Caco-2 (cell line): ENCODE measurements around the gene SMARCB1. TPM values are rescaled to one million over a fixed set of nuclear protein-coding genes. Genes with fewer than 3 reads are reported as not detected.

ENCODE experiments used
- BruUV-seq: library from RNA; stranded (reverse); fragments of 400-500 nt; replicated peaks from 2 replicates; lab custom pipeline; 2021; lab: Mats Ljungman, UMichigan
- CTCF ChIA-PET: fragments of 300-600 bp; sonication (Branson Sonifier 250); formaldehyde crosslinking; loops from one replicate; lab custom pipeline; 2022; ENCODE audit warnings: antibody characterized with exemption; lab: Charles Lee
- POLR2A ChIA-PET: fragments of 300-600 bp; sonication (Branson Sonifier 250); formaldehyde crosslinking; loops from one replicate; lab custom pipeline; 2022; ENCODE audit warnings: antibody characterized with exemption; lab: Charles Lee
- DNase-seq, 2 experiments: peaks; one replicate each; pipeline versions ENCODE4 v3.0.0 to v3.0.0-alpha.2; 2020 to 2022
- H3K27me3 ChIP-seq: replicated peaks from 2 replicates; pipeline ENCODE4 v1.6.0; 2011; ENCODE audit warnings: low read length; ENCODE audit not compliant: control insufficient read depth, insufficient read depth
- H3K36me3 ChIP-seq: 2 replicates; pipeline ENCODE4 v1.5.1; 2011; ENCODE audit warnings: low read length; ENCODE audit not compliant: control insufficient read depth, insufficient read depth
- H3K4me1 ChIP-seq: fragments of 250-450 bp; sonication (Bioruptor Pico); 2 replicates; pipeline ENCODE4 v1.5.1; 2020; ENCODE audit warnings: mild to moderate bottlenecking
- H3K4me3 ChIP-seq: 2 replicates; pipeline ENCODE4 v1.5.1; 2011; ENCODE audit warnings: low read depth, mild to moderate bottlenecking, control low read depth, low read length
- H3K9me3 ChIP-seq: fragments of 250-450 bp; sonication (Bioruptor Pico); 2 replicates; pipeline ENCODE4 v1.5.1; 2020; ENCODE audit warnings: mild to moderate bottlenecking, moderate library complexity
- H3K27ac Mint-ChIP-seq: one replicate; pipeline ENCODE4 v1.8.0; 2022; ENCODE audit warnings: mixed read lengths; ENCODE audit not compliant: unreplicated experiment
- H3K27me3 Mint-ChIP-seq: one replicate; pipeline ENCODE4 v1.8.0; 2022; ENCODE audit warnings: mixed read lengths; ENCODE audit not compliant: insufficient read depth, unreplicated experiment
- H3K36me3 Mint-ChIP-seq: one replicate; pipeline ENCODE4 v1.8.0; 2022; ENCODE audit warnings: mild to moderate bottlenecking, mixed read lengths; ENCODE audit not compliant: insufficient read depth, unreplicated experiment
- H3K4me1 Mint-ChIP-seq: one replicate; pipeline ENCODE4 v1.8.0; 2022; ENCODE audit warnings: low read depth, mixed read lengths; ENCODE audit not compliant: unreplicated experiment
- H3K4me3 Mint-ChIP-seq: one replicate; pipeline ENCODE4 v1.8.0; 2022; ENCODE audit warnings: mild to moderate bottlenecking, moderate library complexity, mixed read lengths; ENCODE audit not compliant: unreplicated experiment
- H3K9me3 Mint-ChIP-seq: one replicate; pipeline ENCODE4 v1.8.0; 2022; ENCODE audit warnings: mixed read lengths; ENCODE audit not compliant: unreplicated experiment
- intact Hi-C: fragments of 100-400 bp; cut with micrococcal nuclease; formaldehyde crosslinking; loops from one replicate; pipeline ENCODE4 v1.10.0; 2022; ENCODE audit not compliant: unreplicated experiment
- total RNA-seq: library from RNA; stranded (reverse); gene quantifications from 2 replicates; pipeline ENCODE4 v1.2.3, GENCODE V29; 2022
- TF ChIP-seq, protein P1 (sequence below), 2 experiments: fragments of 200-600 bp in 1 of 2; IDR thresholded peaks; 1 replicate in 1 of 2; 2 replicates in 1 of 2; pipeline versions ENCODE4 v1.5.1 to v1.8.0; 2011 to 2022; ENCODE audit warnings: antibody characterized with exemption in 1 of 2, control low read depth in 1 of 2, inconsistent platforms in 1 of 2, low read depth in 1 of 2, low read length in 1 of 2, mild to moderate bottlenecking in 1 of 2, moderate library complexity in 1 of 2; ENCODE audit not compliant: insufficient read depth in 1 of 2, severe bottlenecking in 1 of 2, unreplicated experiment in 1 of 2

SMARCB1 gene
- total RNA-seq, 1 experiment from 2014 or later: 157 TPM

- DNase-seq: peak; percentile 80
- TF ChIP-seq, protein P1, sequence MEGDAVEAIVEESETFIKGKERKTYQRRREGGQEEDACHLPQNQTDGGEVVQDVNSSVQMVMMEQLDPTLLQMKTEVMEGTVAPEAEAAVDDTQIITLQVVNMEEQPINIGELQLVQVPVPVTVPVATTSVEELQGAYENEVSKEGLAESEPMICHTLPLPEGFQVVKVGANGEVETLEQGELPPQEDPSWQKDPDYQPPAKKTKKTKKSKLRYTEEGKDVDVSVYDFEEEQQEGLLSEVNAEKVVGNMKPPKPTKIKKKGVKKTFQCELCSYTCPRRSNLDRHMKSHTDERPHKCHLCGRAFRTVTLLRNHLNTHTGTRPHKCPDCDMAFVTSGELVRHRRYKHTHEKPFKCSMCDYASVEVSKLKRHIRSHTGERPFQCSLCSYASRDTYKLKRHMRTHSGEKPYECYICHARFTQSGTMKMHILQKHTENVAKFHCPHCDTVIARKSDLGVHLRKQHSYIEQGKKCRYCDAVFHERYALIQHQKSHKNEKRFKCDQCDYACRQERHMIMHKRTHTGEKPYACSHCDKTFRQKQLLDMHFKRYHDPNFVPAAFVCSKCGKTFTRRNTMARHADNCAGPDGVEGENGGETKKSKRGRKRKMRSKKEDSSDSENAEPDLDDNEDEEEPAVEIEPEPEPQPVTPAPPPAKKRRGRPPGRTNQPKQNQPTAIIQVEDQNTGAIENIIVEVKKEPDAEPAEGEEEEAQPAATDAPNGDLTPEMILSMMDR (IDR thresholded peaks at IDR 0.05; ENCODE audit: insufficient read depth in 1 of 2, low read depth in 1 of 2, low read length in 1 of 2, severe bottlenecking in 1 of 2, unreplicated experiment in 1 of 2): peak in 1 of 2 experiments; percentile 36
- H3K27me3 ChIP-seq: no peaks in the 10 kb centered on the region
- peaks cover 1% of the 10 kb centered on the region; the same call in 1 of the 2 replicates for H3K36me3 ChIP-seq
- intact Hi-C loops: loop anchor here (5.0 kb wide), 1 partner anchor 35 kb away; the partner anchor contains the start of gene MIF
- BruUV-seq: no TSS peak
- ChIA-PET CTCF (interaction anchor here (0.5 to 2.3 kb wide), 18 partner anchors 8 to 1975 kb away, joined by 3 to 45 read pairs (median 5); partner anchors contain the start of genes CHCHD10, MIF and MMP11), POLR2A (interaction anchor here (0.5 to 1.6 kb wide), 21 partner anchors 7 to 268 kb away, joined by 3 to 45 read pairs (median 5); partner anchors contain the start of genes CABIN1, CHCHD10, MIF and MMP11)
- peak overlapping the region; percentile 53 for H3K4me3 ChIP-seq
- H3K9me3 ChIP-seq: no peaks in the 10 kb centered on the region
- Mint-ChIP-seq H3K4me3 (peak overlapping the region; percentile 80), H3K9me3 (no peaks in the 10 kb centered on the region), H3K27ac (peak overlapping the region; percentile 79), H3K36me3 (no peaks in the 10 kb centered on the region), H3K4me1 (peaks cover 7% of the 10 kb centered on the region), H3K27me3 (no peaks in the 10 kb centered on the region)
- H3K4me1 ChIP-seq: 0 out of 2 replicates have a peak, but pooled peaks cover 3% of the 10 kb centered on the region
Observed at GRCh38 chr22:23856721-23857605, 70.2 kb downstream of the SMARCB1 start.

DNA sequence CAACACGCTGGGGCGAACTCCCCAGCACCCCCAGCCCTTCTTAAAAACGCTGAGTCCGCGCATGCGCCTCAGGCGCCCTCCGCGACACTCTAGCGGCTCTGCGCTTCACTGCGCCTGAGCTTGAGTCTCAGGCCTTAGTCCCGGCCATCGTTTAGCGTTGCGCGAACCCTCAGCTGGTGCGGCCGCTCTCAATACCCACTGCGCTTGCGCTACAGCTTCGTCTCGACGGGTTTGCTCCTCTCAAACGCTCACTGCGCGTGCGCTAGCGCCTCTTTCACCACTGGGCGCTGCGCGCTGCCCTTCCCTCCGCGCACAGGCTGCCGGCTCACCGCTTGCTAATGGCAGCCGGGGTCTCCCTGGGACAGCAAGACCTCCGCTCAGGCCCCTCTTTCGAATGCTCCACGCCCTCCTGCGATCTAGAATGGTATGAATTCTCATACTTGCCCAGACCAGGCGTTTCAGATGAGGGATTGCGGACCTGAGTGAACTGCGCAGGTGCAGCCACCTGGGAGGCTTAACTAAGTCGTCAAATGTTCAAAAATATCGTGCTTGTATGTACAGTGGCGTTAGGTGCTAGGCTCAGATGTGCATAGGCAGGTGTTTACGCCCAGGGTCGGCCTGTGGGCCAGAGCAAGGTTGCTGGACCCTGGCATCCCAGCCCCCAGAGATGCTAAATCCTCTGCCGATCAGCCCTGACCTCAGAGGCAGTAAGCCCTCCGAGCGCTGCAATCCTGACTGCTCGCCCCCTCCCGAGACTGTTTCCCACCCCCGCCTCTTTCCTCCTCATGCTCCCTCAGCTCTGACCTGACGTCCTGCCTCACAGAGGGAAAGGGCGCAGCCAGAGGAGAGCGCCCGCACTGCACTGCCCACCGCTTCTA, 71.1 kb downstream of the SMARCB1 start, which contains the start of gene SLC2A11:
Gene SLC2A11 (plus strand): TSS at position 270 of the 878 bp plus-strand sequence. CDS start 125 bp downstream, at position 395.
- BruUV-seq: no TSS peak
- POLR2A ChIA-PET: interaction anchor here (0.5 to 1.6 kb wide), 21 partner anchors 8 to 267 kb away, joined by 3 to 45 read pairs (median 5); partner anchors contain the start of genes CABIN1, CHCHD10, MIF and MMP11

More for the DNA sequence above, 71.1 kb downstream of the SMARCB1 start, which contains the start of gene SLC2A11:
- peak within 1 kb of the TSS; percentile 79 for H3K27ac Mint-ChIP-seq
- intact Hi-C loops: loop anchor here (5.0 kb wide), 1 partner anchor 34 kb away; the partner anchor contains the start of gene MIF
- Histone ChIP-seq H3K4me3 (peak within 1 kb of the TSS; percentile 53), H3K9me3 (no peaks in the 10 kb centered on the region), H3K36me3 (peaks cover 1% of the 10 kb centered on the region; the same call in 1 of the 2 replicates), H3K27me3 (no peaks in the 10 kb centered on the region), H3K4me1 (0 out of 2 replicates have a peak, but pooled peaks cover 3% of the 10 kb centered on the region)
- TF ChIP-seq, protein P1 (IDR thresholded peaks at IDR 0.05; ENCODE audit: insufficient read depth in 1 of 2, low read depth in 1 of 2, low read length in 1 of 2, severe bottlenecking in 1 of 2, unreplicated experiment in 1 of 2): no peak
- H3K9me3 Mint-ChIP-seq: no peaks in the 10 kb centered on the region
- peak; percentile 95 to 97 for DNase-seq
- H3K4me3 Mint-ChIP-seq: peak within 1 kb of the TSS; percentile 80
- CTCF ChIA-PET: interaction anchor here (0.6 to 2.3 kb wide), 17 partner anchors 8 to 1976 kb away, joined by 3 to 45 read pairs (median 5); partner anchors contain the start of genes CHCHD10, MIF and MMP11
- H3K36me3 Mint-ChIP-seq: no peaks in the 10 kb centered on the region
- no peaks in the 10 kb centered on the region for H3K27me3 Mint-ChIP-seq
- peaks cover 7% of the 10 kb centered on the region for H3K4me1 Mint-ChIP-seq
